B cell (primary cell): ENCODE results near the gene ELP1. TPM values are rescaled to one million over a fixed set of nuclear protein-coding genes. Genes with fewer than 3 reads are reported as not detected.
"Not testable (repeated sequence)": the region's sequence is repeated elsewhere in the genome, so short reads cannot be mapped to it uniquely, and the experiment has no call there.

Experiments
- ATAC-seq: fragments of 200-7000 bp; cut with Tn5 transposase; one replicate; pipeline ENCODE4 v1.10.0; 2021; ENCODE audit warnings: low read depth, mild to moderate bottlenecking, moderate number of reproducible peaks, moderate library complexity
- CTCF ChIA-PET: fragments of 350-600 bp; sonication (Branson Sonifier 250); formaldehyde crosslinking; loops from one replicate; lab custom pipeline; 2021; ENCODE audit warnings: antibody characterized with exemption, inconsistent platforms; lab: Charles Lee
- POLR2A ChIA-PET: fragments of 350-600 bp; sonication (Branson Sonifier 250); formaldehyde crosslinking; loops from one replicate; lab custom pipeline; 2021; ENCODE audit warnings: antibody characterized with exemption; lab: Charles Lee
- DNase-seq: peaks from one replicate; pipeline ENCODE4 v3.0.0; 2013
- H2AFZ ChIP-seq: 2 replicates; pipeline ENCODE4 v1.6.1; 2012; ENCODE audit warnings: mild to moderate bottlenecking, low read depth, low read length; ENCODE audit not compliant: insufficient read depth, poor library complexity, severe bottlenecking
- H3K27ac ChIP-seq, 2 donors: 1 replicate in 1 of 2; 2 replicates in 1 of 2; pipeline ENCODE4 v1.5.1; 2012 to 2013; ENCODE audit warnings: low read length in 2 of 2, mild to moderate bottlenecking in 2 of 2, moderate library complexity in 1 of 2
- H3K27me3 ChIP-seq, 4 experiments: fragments of 200-600 bp in 1 of 4; sonication (generic) in 1 of 4; replicated peaks in 1 of 4; 1 replicate in 2 of 4; 2 replicates in 2 of 4; pipeline versions ENCODE4 v1.6.1 to v1.7.0; 2013 to 2016; ENCODE audit warnings: low read length in 3 of 4, mild to moderate bottlenecking in 2 of 4, mixed read lengths in 1 of 4, moderate library complexity in 1 of 4; ENCODE audit not compliant: insufficient read depth in 4 of 4, control insufficient read depth in 3 of 4; ENCODE audit errors: control extremely low read depth in 1 of 4
- H3K36me3 ChIP-seq, 2 experiments: replicated peaks in 1 of 2; 1 replicate in 1 of 2; 2 replicates in 1 of 2; pipeline versions ENCODE4 v1.6.1 to v1.7.1; 2013; ENCODE audit warnings: low read length in 1 of 2; ENCODE audit not compliant: insufficient read depth in 2 of 2, control insufficient read depth in 1 of 2; ENCODE audit errors: control extremely low read depth in 1 of 2, extremely low read depth in 1 of 2
- H3K4me1 ChIP-seq, 2 donors: fragments of 200-600 bp in 1 of 2; sonication (generic) in 1 of 2; 1 replicate in 1 of 2; 2 replicates in 1 of 2; pipeline versions ENCODE4 v1.5.1 to v1.6.1; 2013 to 2017; ENCODE audit warnings: low read length in 2 of 2; ENCODE audit not compliant: control insufficient read depth in 2 of 2, insufficient read depth in 2 of 2
- H3K4me2 ChIP-seq: replicated peaks from 2 replicates; pipeline ENCODE3; 2012; ENCODE audit warnings: mild to moderate bottlenecking, low read depth, low read length; ENCODE audit not compliant: poor library complexity, severe bottlenecking
- H3K4me3 ChIP-seq, 5 experiments: fragments of 200-600 bp in 1 of 5; sonication (generic) in 1 of 5; 1 replicate in 3 of 5; 2 replicates in 2 of 5; pipeline versions ENCODE4 v1.5.1 to v1.7.0; 2011 to 2016; ENCODE audit warnings: low read length in 4 of 5, mild to moderate bottlenecking in 4 of 5, low read depth in 2 of 5, control low read depth in 1 of 5, moderate library complexity in 1 of 5; ENCODE audit not compliant: insufficient read depth in 1 of 5; ENCODE audit errors: control extremely low read depth in 1 of 5, extremely low read depth in 1 of 5
- H3K79me2 ChIP-seq: fragments of 200-600 bp; sonication (generic); one replicate; pipeline ENCODE4 v1.6.0; 2016; ENCODE audit warnings: low read length; ENCODE audit not compliant: control insufficient read depth, insufficient read depth
- H3K9ac ChIP-seq: fragments of 200-600 bp; sonication (generic); 2 replicates; pipeline ENCODE4 v1.6.1; 2017; ENCODE audit warnings: mild to moderate bottlenecking, low read length, moderate library complexity
- H3K9me3 ChIP-seq, 3 donors: one replicate each; pipeline versions ENCODE4 v1.6.1 to v1.7.1; 2013; ENCODE audit warnings: low read length in 2 of 3; ENCODE audit not compliant: control insufficient read depth in 2 of 3, insufficient read depth in 1 of 3; ENCODE audit errors: control extremely low read depth in 1 of 3
- H4K20me1 ChIP-seq: 2 replicates; pipeline ENCODE4 v1.6.0; 2012; ENCODE audit warnings: mild to moderate bottlenecking, low read length; ENCODE audit not compliant: insufficient read depth, control insufficient read depth, poor library complexity, severe bottlenecking
- H3K27ac Mint-ChIP-seq: one replicate; pipeline ENCODE4 v1.8.0; 2021; ENCODE audit warnings: mixed read lengths
- H3K27me3 Mint-ChIP-seq: one replicate; pipeline ENCODE4 v1.8.0; 2021; ENCODE audit warnings: mixed read lengths
- H3K4me1 Mint-ChIP-seq: one replicate; pipeline ENCODE4 v1.8.0; 2021; ENCODE audit warnings: mixed read lengths
- H3K4me3 Mint-ChIP-seq: one replicate; pipeline ENCODE4 v1.8.0; 2021; ENCODE audit warnings: mixed read lengths
- H3K9me3 Mint-ChIP-seq: one replicate; pipeline ENCODE4 v1.8.0; 2022; ENCODE audit warnings: mixed read lengths; ENCODE audit not compliant: insufficient read depth
- EZH2 ChIP-seq: IDR thresholded peaks from 2 replicates; pipeline ENCODE4 v1.6.1; 2012; ENCODE audit warnings: borderline replicate concordance, low read depth, mild to moderate bottlenecking, moderate library complexity, low read length; ENCODE audit not compliant: insufficient read depth, poor library complexity, severe bottlenecking
- WGBS: methylation state at CpG from one replicate; pipeline ENCODE4 v1.1.5; 2013; ENCODE audit warnings: missing lambda C conversion rate; ENCODE audit not compliant: insufficient coverage; 5-methylcytosine and 5-hydroxymethylcytosine counted together
- intact Hi-C: fragments of 100-400 bp; cut with micrococcal nuclease; formaldehyde crosslinking; loops from one replicate; pipeline ENCODE4 v1.10.0; 2022
- polyA plus RNA-seq: library from polyadenylated mRNA; depleted of rRNA; stranded (reverse); fragments of >200 nt; gene quantifications from 2 replicates; pipeline ENCODE4 v1.2.3, GENCODE V29; 2012
- total RNA-seq, 2 donors: library from RNA; stranded (reverse); fragments of 120-200 nt in 1 of 2; gene quantifications; 1 replicate in 1 of 2; 2 replicates in 1 of 2; pipeline versions ENCODE4 v1.2.3 to v1.2.4, GENCODE V29; 2013 to 2022
- TF ChIP-seq, protein P1 (sequence below): fragments of 200-600 bp; IDR thresholded peaks from one replicate; pipeline ENCODE4 v1.8.0; 2022; ENCODE audit warnings: antibody characterized with exemption, mild to moderate bottlenecking

Gene ELP1
- total and polyA plus RNA-seq, 2 donors (not counting 1 experiment from before 2014, with no cell fraction given), result 20.8 to 29.4 TPM

DNA sequence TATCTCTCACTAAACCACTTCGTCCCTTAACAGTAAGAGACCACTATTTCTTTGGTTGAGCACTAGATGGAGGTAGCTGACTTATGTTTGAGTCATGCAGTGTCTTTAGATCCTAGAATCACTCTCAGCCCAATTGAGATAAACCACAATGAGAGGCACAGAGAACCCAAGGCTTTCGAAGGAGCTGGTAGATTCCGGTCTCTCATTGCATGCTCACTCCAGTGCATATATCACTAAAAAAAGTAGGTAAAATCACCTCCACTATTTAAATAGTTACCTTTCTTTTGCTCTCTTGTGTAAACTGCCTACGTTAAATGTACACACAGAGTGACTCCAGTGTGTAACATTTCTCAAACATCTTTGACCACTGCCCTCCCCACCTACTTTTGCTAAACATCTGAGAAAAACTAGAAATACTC, 44.3 kb downstream of the ELP1 start:
- no peak overlapping the region for H3K27ac Mint-ChIP-seq

DNA sequence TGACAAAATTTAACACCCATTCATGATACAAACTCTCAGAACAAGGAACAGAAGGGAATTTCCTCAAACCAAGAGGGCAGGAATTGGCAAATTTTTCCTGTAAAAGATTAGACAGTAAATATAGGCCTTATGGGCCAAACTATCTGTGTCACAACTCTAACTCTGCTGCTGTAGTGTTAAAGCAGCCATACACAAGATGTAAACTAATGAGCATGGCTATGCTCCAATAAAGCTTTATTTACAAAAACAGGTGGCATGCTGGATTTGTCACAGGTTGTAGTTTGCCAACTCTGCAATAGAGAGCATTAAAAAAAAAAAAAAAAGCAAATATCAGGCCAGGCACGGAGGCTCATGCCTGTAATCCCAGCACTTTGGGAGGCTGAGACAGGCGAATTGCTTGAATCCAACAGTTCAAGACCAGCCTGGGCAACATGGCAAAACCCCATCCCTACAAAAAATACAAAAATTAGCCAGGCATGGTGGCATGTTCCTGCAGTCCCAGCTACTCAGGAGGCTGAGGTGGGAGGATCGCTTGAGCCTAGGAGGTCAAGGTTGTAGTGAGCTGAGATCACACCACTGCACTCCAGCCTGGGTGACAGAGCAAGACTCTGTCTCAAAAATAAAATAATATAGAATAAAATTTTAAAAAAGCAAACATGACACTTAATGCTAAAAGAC, 47.2 kb downstream of the ELP1 start:
- peaks cover 7 to 45% of the 10 kb centered on the region in 2 experiments for H3K36me3 ChIP-seq
- H3K27me3 Mint-ChIP-seq, H3K4me1 Mint-ChIP-seq, H3K4me2 ChIP-seq, H3K9me3 Mint-ChIP-seq, H3K27ac Mint-ChIP-seq, DNase-seq, H3K9me3 ChIP-seq, H3K9ac ChIP-seq, H2AFZ ChIP-seq, ATAC-seq, H3K4me1 ChIP-seq, POLR2A ChIA-PET, H4K20me1 ChIP-seq, H3K4me3 Mint-ChIP-seq, H3K27ac ChIP-seq, intact Hi-C loops, H3K4me3 ChIP-seq, CTCF ChIA-PET, H3K27me3 ChIP-seq, H3K79me2 ChIP-seq: not testable (repeated sequence)
- 100% methylated on average over 2 of the region's 3 CpGs for WGBS

More for the DNA sequence above, 44.3 kb downstream of the ELP1 start:
- Histone ChIP-seq H3K27ac (no peak overlapping the region), H3K9ac (no peak overlapping the region), H3K4me2 (no peak overlapping the region), H2AFZ (no peak overlapping the region), H3K36me3 (peaks cover 7 to 57% of the 10 kb centered on the region in 2 experiments), H3K4me3 (no peak overlapping the region), H3K9me3 (no peaks in the 10 kb centered on the region), H3K4me1 (no peaks in the 10 kb centered on the region), H3K27me3 (no peaks in the 10 kb centered on the region), H3K79me2 (no peaks in the 10 kb centered on the region), H4K20me1 (no peaks in the 10 kb centered on the region)
- TF ChIP-seq EZH2, result no peak
- TF ChIP-seq, protein P1, sequence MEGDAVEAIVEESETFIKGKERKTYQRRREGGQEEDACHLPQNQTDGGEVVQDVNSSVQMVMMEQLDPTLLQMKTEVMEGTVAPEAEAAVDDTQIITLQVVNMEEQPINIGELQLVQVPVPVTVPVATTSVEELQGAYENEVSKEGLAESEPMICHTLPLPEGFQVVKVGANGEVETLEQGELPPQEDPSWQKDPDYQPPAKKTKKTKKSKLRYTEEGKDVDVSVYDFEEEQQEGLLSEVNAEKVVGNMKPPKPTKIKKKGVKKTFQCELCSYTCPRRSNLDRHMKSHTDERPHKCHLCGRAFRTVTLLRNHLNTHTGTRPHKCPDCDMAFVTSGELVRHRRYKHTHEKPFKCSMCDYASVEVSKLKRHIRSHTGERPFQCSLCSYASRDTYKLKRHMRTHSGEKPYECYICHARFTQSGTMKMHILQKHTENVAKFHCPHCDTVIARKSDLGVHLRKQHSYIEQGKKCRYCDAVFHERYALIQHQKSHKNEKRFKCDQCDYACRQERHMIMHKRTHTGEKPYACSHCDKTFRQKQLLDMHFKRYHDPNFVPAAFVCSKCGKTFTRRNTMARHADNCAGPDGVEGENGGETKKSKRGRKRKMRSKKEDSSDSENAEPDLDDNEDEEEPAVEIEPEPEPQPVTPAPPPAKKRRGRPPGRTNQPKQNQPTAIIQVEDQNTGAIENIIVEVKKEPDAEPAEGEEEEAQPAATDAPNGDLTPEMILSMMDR, result no peak
- Mint-ChIP-seq H3K4me3 (no peak overlapping the region), H3K27me3 (no peaks in the 10 kb centered on the region), H3K9me3 (no peaks in the 10 kb centered on the region), H3K4me1 (no peaks in the 10 kb centered on the region)
- CTCF ChIA-PET, result interaction anchor here (2.0 kb wide), 1 partner anchor 64 kb away, joined by 5 read pairs; no protein-coding TSS in a partner anchor
- WGBS, result 100% methylated on average over 3 of the region's 4 CpGs
- intact Hi-C loops, result no loop called here
- DNase-seq (no peak), ATAC-seq (no peak)
- POLR2A ChIA-PET, result no interaction called here
